Heart left ventricle (tissue), 13 donors: ENCODE results near the gene CDC20.

ENCODE experiments used
- CTCF ChIP-seq, 12 donors: fragments of 200-600 bp; sonication (generic) in 4 of 12; IDR thresholded peaks; one replicate each; pipeline versions ENCODE4 v1.5.0 to v1.8.0; 2018 to 2022; ENCODE audit warnings: antibody characterized with exemption in 12 of 12, mild to moderate bottlenecking in 5 of 12
- POLR2A ChIP-seq, 2 donors: fragments of 450-650 bp; IDR thresholded peaks; one replicate each; pipeline ENCODE4 v1.6.1; 2017; ENCODE audit warnings: antibody characterized with exemption in 2 of 2, mild to moderate bottlenecking in 2 of 2, moderate library complexity in 2 of 2
- donor health status: ischemic (EF 13 %, LVEDD 7.1; RV severe dilation, severe dysfunction).
- donor health status: DM: no; HTN: yes; CAD: no.
- donor health status: DM: no; HTN: no; CAD: no.
- donor health status: ischemic (EF 25% LVEDD 6.9; RV normal size, moderate dysfunction).
- donor health status: ischemic (EF 25% LVEDD 5.7; RV mildly dilated, moderate dysfunction).
- donor health status: ischemic (EF 35%, LVEDD 5.7; RV mildly dilated, moderate dysfunction).
- donor health status: nonischemic (EF 11% LVEDD 7.7; RV severe dilation, severe dysfunction).
- donor health status: DM: yes; HTN: yes; CAD: no.
- donor health status: PGD.
- donor health status: ischemic (EF 29% LVEDD 5.4; RV normal size, mild dysfunction).
- donor health status: nonischemic (EF 23%, LVEDD 6.1; RV moderate dilation, normal function).

GRCh38 chr1:43389326-43390313 is 30.8 kb downstream of the CDC20 start, which contains the start of the genes MED8 and SZT2:
- TF ChIP-seq CTCF (IDR thresholded peaks at IDR 0.05): no peak
- TF ChIP-seq POLR2A (IDR thresholded peaks at IDR 0.05): peak; percentile 15 to 85
